GM18520 (cell line): Measurements from ENCODE around the gene ZNF593OS.

Experiments used
- ATAC-seq: cut with Tn5 transposase; IDR thresholded peaks from one replicate; pipeline ENCODE4 v1.9.1; 2021; ENCODE audit not compliant: unreplicated experiment

ZNF593OS gene

GRCh38 chr1:26184883-26185282 lies 13.3 kb upstream of the ZNF593OS start:
- ATAC-seq, result no peak

- ATAC-seq, result no peak
Observed at GRCh38 chr1:26184086-26184485, 12.5 kb upstream of the ZNF593OS start.

- no peak for ATAC-seq
Observed at GRCh38 chr1:26182383-26182696, 10.7 kb upstream of the ZNF593OS start.

- no peak for ATAC-seq
Observed at GRCh38 chr1:26181586-26182382, 10.2 kb upstream of the ZNF593OS start.

GRCh38 chr1:26180010-26180506 lies 8.4 kb upstream of the ZNF593OS start:
- ATAC-seq, result no peak

GRCh38 chr1:26177182-26177684 lies 5.6 kb upstream of the ZNF593OS start, which contains the start of gene CNKSR1:
Gene CNKSR1, plus strand, starts transcription at chr1:26177491. Its CDS starts 57 bp downstream, at chr1:26177548.
- ATAC-seq, result no peak

GRCh38 chr1:26175346-26175745 lies 3.7 kb upstream of the ZNF593OS start:
- ATAC-seq, result no peak

- ATAC-seq, result no peak
Observed at GRCh38 chr1:26170472-26170821, 1.2 kb downstream of the ZNF593OS start.

- ATAC-seq, result peak; percentile 72
Observed at GRCh38 chr1:26169669-26170471, 1.8 kb downstream of the ZNF593OS start, which contains the start of gene ZNF593. Gene ZNF593, plus strand, starts transcription at chr1:26169908. Its CDS starts 76 bp downstream, at chr1:26169984.

- no peak for ATAC-seq
Observed at GRCh38 chr1:26169198-26169554, 2.5 kb downstream of the ZNF593OS start.

GRCh38 chr1:26168410-26169197 lies 3.0 kb downstream of the ZNF593OS start, which contains the start of gene C1orf232:
Gene C1orf232, minus strand, starts transcription at chr1:26168963. Its CDS starts 464 bp downstream, at chr1:26168499.
- ATAC-seq, result no peak

- ATAC-seq, result peak; percentile 41
Observed at GRCh38 chr1:26166719-26167281, 4.8 kb downstream of the ZNF593OS start.

- no peak for ATAC-seq
Observed at GRCh38 chr1:26164861-26165842, 6.5 kb downstream of the ZNF593OS start.

- ATAC-seq, result no peak
Observed at GRCh38 chr1:26164036-26164860, 7.4 kb downstream of the ZNF593OS start.

- ATAC-seq, result no peak
Observed at GRCh38 chr1:26163684-26164035, 8.0 kb downstream of the ZNF593OS start.

- no peak for ATAC-seq
Observed at GRCh38 chr1:26162220-26162709, 9.4 kb downstream of the ZNF593OS start.

GRCh38 chr1:26161415-26162219 lies 10.0 kb downstream of the ZNF593OS start:
- no peak for ATAC-seq
